HL-60 (cell line): ENCODE measurements around the gene CBX6.
A peak's percentile ranks its signal among the peaks of the same experiment; 100 is the strongest.

Experiments used
- DNase-seq, 2 experiments: peaks; one replicate each; pipeline ENCODE4 v3.0.0-alpha.2; 2010 to 2020; ENCODE audit warnings: low read depth in 1 of 2, low spot score in 1 of 2
- H3K27ac ChIP-seq: fragments of 250-450 bp; sonication (Bioruptor Pico); replicated peaks from 2 replicates; pipeline ENCODE4 v1.5.1; 2020; ENCODE audit warnings: mild to moderate bottlenecking, moderate library complexity
- H3K27me3 ChIP-seq: fragments of 250-450 bp; sonication (Bioruptor Pico); 2 replicates; pipeline ENCODE4 v1.5.1; 2021; ENCODE audit warnings: mild to moderate bottlenecking, moderate library complexity; ENCODE audit not compliant: insufficient read depth, poor library complexity, severe bottlenecking
- H3K4me3 ChIP-seq: replicated peaks from 2 replicates; pipeline ENCODE4 v1.5.1; 2011; ENCODE audit warnings: mild to moderate bottlenecking, control low read depth, low read length; ENCODE audit not compliant: insufficient read depth
- GABPA ChIP-seq: IDR thresholded peaks from 2 replicates; pipeline ENCODE4 v1.6.1; 2012; ENCODE audit warnings: low read depth
- POLR2AphosphoS5 ChIP-seq: IDR thresholded peaks from 2 replicates; pipeline ENCODE4 v1.6.1; 2012; ENCODE audit warnings: low read depth
- SPI1 ChIP-seq: IDR thresholded peaks from 2 replicates; pipeline ENCODE4 v1.6.1; 2012; ENCODE audit warnings: low read depth, mild to moderate bottlenecking, borderline replicate concordance
- TF ChIP-seq, protein P1 (sequence below): IDR thresholded peaks from one replicate; pipeline ENCODE4 v1.5.1; 2011; ENCODE audit warnings: low read length, control low read depth, inconsistent platforms; ENCODE audit not compliant: insufficient read depth
- TF ChIP-seq, protein P2 (sequence below): IDR thresholded peaks from 2 replicates; pipeline ENCODE4 v1.6.1; 2012; ENCODE audit warnings: low read depth; ENCODE audit not compliant: insufficient replicate concordance

CBX6 gene

DNA sequence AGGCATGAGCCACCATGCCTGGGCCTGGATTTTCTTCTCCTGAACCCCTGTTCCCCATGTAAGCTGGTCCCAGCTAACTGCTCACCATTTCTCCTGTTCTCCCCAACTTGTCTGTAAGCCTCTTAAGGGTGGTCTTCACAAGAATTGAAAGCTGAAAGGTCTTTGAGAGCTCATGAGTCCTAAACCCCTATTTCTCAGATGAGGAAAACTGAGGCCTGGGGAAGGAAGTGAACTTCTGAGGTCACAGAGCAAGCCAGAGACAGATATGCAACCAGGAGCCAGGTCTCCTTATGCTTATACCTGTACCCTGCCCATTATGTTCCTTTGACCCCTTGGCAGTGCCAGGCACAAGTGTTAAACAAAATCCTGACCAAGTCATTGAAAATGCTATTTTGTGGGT, 44.5 kb downstream of the CBX6 start:
- no peak for DNase-seq
- H3K4me3 ChIP-seq = no peak overlapping the region
- peaks cover 2% of the 10 kb centered on the region for H3K27me3 ChIP-seq
- H3K27ac ChIP-seq = no peak overlapping the region
- no peak for TF ChIP-seq GABPA
- TF ChIP-seq, protein P1, sequence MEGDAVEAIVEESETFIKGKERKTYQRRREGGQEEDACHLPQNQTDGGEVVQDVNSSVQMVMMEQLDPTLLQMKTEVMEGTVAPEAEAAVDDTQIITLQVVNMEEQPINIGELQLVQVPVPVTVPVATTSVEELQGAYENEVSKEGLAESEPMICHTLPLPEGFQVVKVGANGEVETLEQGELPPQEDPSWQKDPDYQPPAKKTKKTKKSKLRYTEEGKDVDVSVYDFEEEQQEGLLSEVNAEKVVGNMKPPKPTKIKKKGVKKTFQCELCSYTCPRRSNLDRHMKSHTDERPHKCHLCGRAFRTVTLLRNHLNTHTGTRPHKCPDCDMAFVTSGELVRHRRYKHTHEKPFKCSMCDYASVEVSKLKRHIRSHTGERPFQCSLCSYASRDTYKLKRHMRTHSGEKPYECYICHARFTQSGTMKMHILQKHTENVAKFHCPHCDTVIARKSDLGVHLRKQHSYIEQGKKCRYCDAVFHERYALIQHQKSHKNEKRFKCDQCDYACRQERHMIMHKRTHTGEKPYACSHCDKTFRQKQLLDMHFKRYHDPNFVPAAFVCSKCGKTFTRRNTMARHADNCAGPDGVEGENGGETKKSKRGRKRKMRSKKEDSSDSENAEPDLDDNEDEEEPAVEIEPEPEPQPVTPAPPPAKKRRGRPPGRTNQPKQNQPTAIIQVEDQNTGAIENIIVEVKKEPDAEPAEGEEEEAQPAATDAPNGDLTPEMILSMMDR = no peak
- TF ChIP-seq, protein P2, sequence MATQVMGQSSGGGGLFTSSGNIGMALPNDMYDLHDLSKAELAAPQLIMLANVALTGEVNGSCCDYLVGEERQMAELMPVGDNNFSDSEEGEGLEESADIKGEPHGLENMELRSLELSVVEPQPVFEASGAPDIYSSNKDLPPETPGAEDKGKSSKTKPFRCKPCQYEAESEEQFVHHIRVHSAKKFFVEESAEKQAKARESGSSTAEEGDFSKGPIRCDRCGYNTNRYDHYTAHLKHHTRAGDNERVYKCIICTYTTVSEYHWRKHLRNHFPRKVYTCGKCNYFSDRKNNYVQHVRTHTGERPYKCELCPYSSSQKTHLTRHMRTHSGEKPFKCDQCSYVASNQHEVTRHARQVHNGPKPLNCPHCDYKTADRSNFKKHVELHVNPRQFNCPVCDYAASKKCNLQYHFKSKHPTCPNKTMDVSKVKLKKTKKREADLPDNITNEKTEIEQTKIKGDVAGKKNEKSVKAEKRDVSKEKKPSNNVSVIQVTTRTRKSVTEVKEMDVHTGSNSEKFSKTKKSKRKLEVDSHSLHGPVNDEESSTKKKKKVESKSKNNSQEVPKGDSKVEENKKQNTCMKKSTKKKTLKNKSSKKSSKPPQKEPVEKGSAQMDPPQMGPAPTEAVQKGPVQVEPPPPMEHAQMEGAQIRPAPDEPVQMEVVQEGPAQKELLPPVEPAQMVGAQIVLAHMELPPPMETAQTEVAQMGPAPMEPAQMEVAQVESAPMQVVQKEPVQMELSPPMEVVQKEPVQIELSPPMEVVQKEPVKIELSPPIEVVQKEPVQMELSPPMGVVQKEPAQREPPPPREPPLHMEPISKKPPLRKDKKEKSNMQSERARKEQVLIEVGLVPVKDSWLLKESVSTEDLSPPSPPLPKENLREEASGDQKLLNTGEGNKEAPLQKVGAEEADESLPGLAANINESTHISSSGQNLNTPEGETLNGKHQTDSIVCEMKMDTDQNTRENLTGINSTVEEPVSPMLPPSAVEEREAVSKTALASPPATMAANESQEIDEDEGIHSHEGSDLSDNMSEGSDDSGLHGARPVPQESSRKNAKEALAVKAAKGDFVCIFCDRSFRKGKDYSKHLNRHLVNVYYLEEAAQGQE = no peak
- TF ChIP-seq POLR2AphosphoS5 = no peak
- no peak for TF ChIP-seq SPI1

DNA sequence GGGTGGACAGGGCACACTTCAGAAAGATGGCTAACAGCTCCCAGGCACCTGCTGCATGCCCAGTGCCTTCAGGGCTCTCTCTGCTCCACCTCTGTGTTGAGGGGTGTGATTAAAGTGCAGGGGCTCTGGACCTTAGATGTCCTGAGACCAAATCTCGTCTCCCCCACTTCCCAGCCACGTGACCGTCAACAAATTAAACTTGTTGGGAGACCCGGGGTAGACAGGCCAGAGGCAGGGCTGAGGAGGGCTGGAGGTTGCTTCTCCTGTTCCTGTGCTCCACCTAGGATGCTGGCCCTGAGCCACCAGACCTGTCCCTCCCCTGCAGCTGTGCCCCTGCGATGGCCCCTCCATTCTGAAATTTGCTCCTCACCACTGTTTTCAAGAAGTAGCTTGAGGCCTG, 45.2 kb downstream of the CBX6 start:
- Histone ChIP-seq H3K27me3 (peaks cover 2% of the 10 kb centered on the region), H3K4me3 (no peak overlapping the region), H3K27ac (no peak overlapping the region)
- no peak for DNase-seq
- TF ChIP-seq GABPA (no peak), POLR2AphosphoS5 (no peak), SPI1 (no peak)
- TF ChIP-seq, protein P2 = no peak
- TF ChIP-seq, protein P1 = no peak

DNA sequence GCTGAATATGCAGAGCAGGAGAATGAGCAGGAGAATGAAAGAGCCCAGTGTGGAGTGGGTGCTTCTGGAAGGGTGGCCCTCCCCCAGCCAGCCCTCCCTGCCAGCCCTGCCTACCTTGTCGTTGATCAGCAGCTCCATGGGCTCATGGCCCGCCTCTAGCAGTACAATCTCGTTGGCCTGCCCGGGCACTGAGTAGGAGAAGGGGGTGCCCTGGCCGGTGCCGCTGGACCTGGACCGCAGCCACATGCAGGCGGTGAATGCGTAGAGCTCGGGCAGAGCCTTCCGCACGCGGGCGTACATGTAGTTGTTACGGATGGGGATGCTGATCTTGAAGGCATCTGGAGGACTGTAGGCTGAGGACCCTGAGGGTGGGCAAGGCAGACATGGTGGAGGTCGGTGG, 45.6 kb downstream of the CBX6 start:
- TF ChIP-seq, protein P2 = no peak
- no peak overlapping the region for H3K27ac ChIP-seq
- no peak for DNase-seq
- H3K4me3 ChIP-seq = no peak overlapping the region
- peaks cover 2% of the 10 kb centered on the region for H3K27me3 ChIP-seq

DNA sequence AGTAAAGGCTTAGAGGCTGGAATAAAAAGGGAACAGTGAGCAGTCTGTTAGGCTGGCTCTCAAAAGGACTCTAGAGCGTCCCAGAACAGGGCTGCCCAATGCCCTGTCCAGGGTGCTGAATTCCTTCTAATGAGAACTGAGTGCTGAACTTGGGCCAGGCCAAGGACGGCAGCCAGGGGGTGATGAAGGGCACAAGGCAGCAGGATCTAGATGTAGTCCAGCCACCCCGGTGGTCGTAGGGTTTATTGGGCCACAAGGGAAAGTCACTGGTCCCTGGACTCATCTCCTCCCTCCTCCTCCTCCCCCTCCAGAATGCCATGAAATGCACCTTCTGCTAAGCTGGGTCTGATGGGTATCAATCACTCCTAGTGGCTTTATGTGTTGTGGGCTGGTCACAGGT, 47.4 kb downstream of the CBX6 start:
- DNase-seq = peak; percentile 25 to 56
- H3K4me3 ChIP-seq = no peak overlapping the region

More for the DNA sequence above, 47.4 kb downstream of the CBX6 start:
- peaks cover 2% of the 10 kb centered on the region for H3K27me3 ChIP-seq
- TF ChIP-seq, protein P2 = peak; percentile 98
- TF ChIP-seq POLR2AphosphoS5 (no peak), SPI1 (no peak)
- H3K27ac ChIP-seq = no peak overlapping the region
